SW 1271 (cell line): ENCODE results near the gene FUS.
"Not testable (repeated sequence)": the region's sequence is repeated elsewhere in the genome, so short reads cannot be mapped to it uniquely, and the experiment has no call there.

Experiments
- DNase-seq, 2 experiments: peaks; one replicate each; lab custom pipeline; 2025; lab: John Stamatoyannopoulos, UW

The FUS gene

GRCh38 chr16:31179747-31180459, at the start of gene FUS:
Gene FUS (plus strand): TSS chr16:31180139. CDS start chr16:31180215, 76 bp downstream.
- peak; percentile 59 to 88 for DNase-seq

- DNase-seq, result no peak
Observed at GRCh38 chr16:31130336-31130891, 49.5 kb upstream of the FUS start.

GRCh38 chr16:31130899-31131298, 49.0 kb upstream of the FUS start:
- DNase-seq, result no peak

GRCh38 chr16:31131416-31131815, 48.5 kb upstream of the FUS start:
- no peak for DNase-seq

- no peak for DNase-seq
Observed at GRCh38 chr16:31131841-31132271, 48.1 kb upstream of the FUS start.

- DNase-seq, result no peak
Observed at GRCh38 chr16:31132303-31132979, 47.5 kb upstream of the FUS start.

GRCh38 chr16:31133046-31133501, 46.9 kb upstream of the FUS start:
- no peak for DNase-seq

GRCh38 chr16:31134091-31134571, 45.8 kb upstream of the FUS start:
- DNase-seq, result no peak

GRCh38 chr16:31134625-31135534, 45.1 kb upstream of the FUS start:
- no peak for DNase-seq

- DNase-seq, result no peak
Observed at GRCh38 chr16:31135535-31136286, 44.2 kb upstream of the FUS start, which contains the start of gene PRSS8. Gene PRSS8 (minus strand): TSS chr16:31135727. CDS start chr16:31135498, 229 bp downstream.

- DNase-seq, result no peak
Observed at GRCh38 chr16:31136287-31136662, 43.7 kb upstream of the FUS start.

- not testable (repeated sequence) for DNase-seq
Observed at GRCh38 chr16:31136822-31137499, 43.0 kb upstream of the FUS start.

- peak; percentile 80 to 88 for DNase-seq
Observed at GRCh38 chr16:31138621-31139578, 41.0 kb upstream of the FUS start.

- not testable (repeated sequence) for DNase-seq
Observed at GRCh38 chr16:31141071-31141469, 38.9 kb upstream of the FUS start.

- no peak for DNase-seq
Observed at GRCh38 chr16:31141489-31142108, 38.3 kb upstream of the FUS start.

GRCh38 chr16:31142109-31143010, 37.6 kb upstream of the FUS start:
- peak; percentile 95 to 99 for DNase-seq

GRCh38 chr16:31143011-31143693, 36.8 kb upstream of the FUS start:
- DNase-seq, result no peak
